K562 (cell line): ENCODE results near the gene RASEF. TPM values are rescaled to one million over a fixed set of nuclear protein-coding genes. Genes with fewer than 3 reads are reported as not detected.

Experiments used
- ATAC-seq: fragments of 200-7000 bp; cut with Tn5 transposase; 3 replicates; pipeline ENCODE4 v1.9.1; 2020; ENCODE audit warnings: moderate library complexity
- BruUV-seq: library from RNA; stranded (reverse); fragments of 400-500 nt; replicated peaks from 2 replicates; lab custom pipeline; 2021; lab: Mats Ljungman, UMichigan
- CTCF ChIA-PET: fragments of 300-600 bp; formaldehyde crosslinking; extraction: SDS; loops from one replicate; lab custom pipeline; 2021; ENCODE audit warnings: low intra/inter-chr PET ratio; lab: Yijun Ruan, JAX
- POLR2A ChIA-PET: fragments of 300-600, 350-650 bp; sonication (Branson Sonifier 250); formaldehyde crosslinking; extraction: SDS; loops from one replicate; lab custom pipeline; 2021; ENCODE audit warnings: antibody characterized with exemption, inconsistent platforms; lab: Yijun Ruan, JAX
- DNase-seq, 4 experiments: peaks; one replicate each; pipeline versions ENCODE4 v3.0.0 to v3.0.0-alpha.2; 2011 to 2018; ENCODE audit warnings: low spot score in 3 of 4, mixed read lengths in 3 of 4; ENCODE audit errors: extremely low read depth in 1 of 4
- FAIRE-seq: peaks from 2 replicates; lab custom pipeline; 2011; peaks lifted over from hg19 to GRCh38; lab: Jason Lieb, UNC
- H2AFZ ChIP-seq: 2 replicates; pipeline ENCODE4 v1.6.0; 2011; ENCODE audit warnings: low read depth, low read length, control low read depth, inconsistent platforms
- H3K27ac ChIP-seq: fragments of 200-600 bp; 3 replicates; pipeline ENCODE4 v1.8.0; 2011; ENCODE audit warnings: low read depth, mild to moderate bottlenecking, control low read depth, inconsistent platforms, low read length, moderate library complexity, mixed read lengths; ENCODE audit errors: extremely low read depth
- H3K27me3 ChIP-seq, 2 experiments: fragments of 300-600 bp in 1 of 2; 2 replicates in 1 of 2; 3 replicates in 1 of 2; pipeline versions ENCODE4 v1.6.0 to v1.8.0; 2011; ENCODE audit warnings: inconsistent platforms in 2 of 2, low read length in 2 of 2, mild to moderate bottlenecking in 1 of 2, mixed read lengths in 1 of 2, moderate library complexity in 1 of 2; ENCODE audit not compliant: control insufficient read depth in 2 of 2, insufficient read depth in 2 of 2
- H3K36me3 ChIP-seq: fragments of 300-600 bp; 3 replicates; pipeline ENCODE4 v1.8.0; 2011; ENCODE audit warnings: mild to moderate bottlenecking, low read length, inconsistent platforms; ENCODE audit not compliant: control insufficient read depth, insufficient read depth
- H3K4me1 ChIP-seq, 2 experiments: fragments of 200-600 bp in 1 of 2; replicated peaks in 1 of 2; 2 replicates in 1 of 2; 3 replicates in 1 of 2; pipeline versions ENCODE4 v1.5.1 to v1.8.0; 2011; ENCODE audit warnings: inconsistent platforms in 2 of 2, low read length in 2 of 2, mild to moderate bottlenecking in 1 of 2, mixed read lengths in 1 of 2, moderate library complexity in 1 of 2; ENCODE audit not compliant: control insufficient read depth in 2 of 2, insufficient read depth in 2 of 2
- H3K4me2 ChIP-seq: 2 replicates; pipeline ENCODE4 v1.6.1; 2011; ENCODE audit warnings: low read length, control low read depth, inconsistent platforms, mixed read lengths; ENCODE audit not compliant: insufficient read depth
- H3K4me3 ChIP-seq: fragments of 200-600 bp; sonication (generic), shearing (Covaris generic); 2 replicates; pipeline ENCODE4 v1.5.1; 2016; ENCODE audit warnings: control low read depth, inconsistent platforms
- H3K79me2 ChIP-seq: fragments of 200-600 bp; 3 replicates; pipeline ENCODE4 v1.8.0; 2011; ENCODE audit warnings: low read length, inconsistent platforms; ENCODE audit not compliant: control insufficient read depth, insufficient read depth
- H3K9ac ChIP-seq, 2 experiments: 2 replicates each; pipeline versions ENCODE4 v1.6.0 to v1.6.1; 2011; ENCODE audit warnings: low read depth in 2 of 2, low read length in 2 of 2, control low read depth in 1 of 2, inconsistent platforms in 1 of 2, mild to moderate bottlenecking in 1 of 2, mixed read lengths in 1 of 2; ENCODE audit not compliant: insufficient read depth in 1 of 2
- H3K9me1 ChIP-seq: one replicate; pipeline ENCODE4 v1.6.0; 2011; ENCODE audit warnings: inconsistent platforms, mild to moderate bottlenecking, low read length, moderate library complexity; ENCODE audit not compliant: control insufficient read depth, insufficient read depth
- H3K9me3 ChIP-seq: replicated peaks from 2 replicates; pipeline ENCODE4 v1.5.1; 2011; ENCODE audit warnings: low read depth, low read length, inconsistent platforms; ENCODE audit not compliant: control insufficient read depth, insufficient read depth
- H4K20me1 ChIP-seq: replicated peaks from 2 replicates; pipeline ENCODE4 v1.6.1; 2011; ENCODE audit warnings: low read length, inconsistent platforms, mixed read lengths; ENCODE audit not compliant: control insufficient read depth, insufficient read depth
- FOXK2 ChIP-seq, 2 experiments: fragments of 450-650 bp; IDR thresholded peaks in 1 of 2; conservative IDR thresholded peaks in 1 of 2; 2 replicates each; pipeline ENCODE4 v1.6.1; 2016; ENCODE audit warnings: low read depth in 2 of 2, mild to moderate bottlenecking in 1 of 2
- MYC ChIP-seq, 2 experiments: fragments of 250-450 bp in 1 of 2; sonication (Bioruptor Pico) in 1 of 2; IDR thresholded peaks; 2 replicates each; pipeline versions ENCODE4 v1.5.1 to v1.6.1; 2012 to 2021; ENCODE audit warnings: low read depth in 2 of 2, borderline replicate concordance in 1 of 2, improper control_type of control experiment in 1 of 2, low read length in 1 of 2, mild to moderate bottlenecking in 1 of 2, moderate library complexity in 1 of 2
- NCOA1 ChIP-seq: fragments of 450-650 bp; IDR thresholded peaks from 2 replicates; pipeline ENCODE4 v1.6.1; 2016; ENCODE audit warnings: low read depth
- NONO ChIP-seq, 2 experiments: fragments of 200-400 bp in 1 of 2; fragments of 450-650 bp in 1 of 2; formaldehyde crosslinking in 1 of 2; IDR thresholded peaks; 2 replicates each; pipeline ENCODE4 v1.6.1; 2017; ENCODE audit warnings: low read depth in 2 of 2, mild to moderate bottlenecking in 2 of 2, moderate library complexity in 2 of 2, low read length in 1 of 2
- WGBS: fragments of 100-300 bp; shearing (Covaris generic); methylation state at CpG from one replicate; pipeline ENCODE4 v1.1.6; 2016; ENCODE audit warnings: low coverage, mixed read lengths; ENCODE audit not compliant: insufficient coverage; ENCODE audit errors: missing lambda C conversion rate; 5-methylcytosine and 5-hydroxymethylcytosine counted together
- in situ Hi-C: fragments of 300-500 bp; cut with MboI; formaldehyde crosslinking; loops from 4 replicates; pipeline ENCODE4 v1.15.0; 2018; ENCODE audit warnings: inconsistent platforms, mixed read lengths
- intact Hi-C: fragments of 100-400 bp; cut with micrococcal nuclease; formaldehyde crosslinking; loops from 2 replicates; pipeline ENCODE4 v1.14.2; 2022
- polyA plus RNA-seq, 8 experiments: library from polyadenylated mRNA; depleted of rRNA in 4 of 8; stranded (reverse) in 5 of 8; unstranded in 3 of 8; fragments of >200 nt; fragmentation: Nextera tagmentation in 2 of 8; fragmentation: Illumina TruSeq in 1 of 8; extraction: Ambion mirVana in 2 of 8; extraction: Trizol in 1 of 8; gene quantifications; 2 replicates each; pipeline versions ENCODE4 v1.2.1 to v1.2.3, GENCODE V29; 2011 to 2014; ENCODE audit warnings: inconsistent platforms in 1 of 8, missing spikeins in 1 of 8
- total RNA-seq, 7 experiments: library from RNA; depleted of rRNA in 6 of 7; stranded (reverse); fragments of >200 nt in 6 of 7; fragmentation: Illumina TruSeq in 2 of 7; extraction: Trizol in 2 of 7; gene quantifications; 2 replicates each; pipeline versions ENCODE4 v1.2.1 to v1.2.3, GENCODE V29; 2011 to 2021; ENCODE audit warnings: low replicate concordance in 1 of 7
- TF ChIP-seq, protein P1 (sequence below): sonication (generic); formaldehyde crosslinking; IDR thresholded peaks from 2 replicates; pipeline ENCODE4 v1.8.0; 2022; ENCODE audit warnings: mild to moderate bottlenecking, missing genetic modification reagents
- TF ChIP-seq, protein P2 (sequence below): fragments of 450-650 bp; IDR thresholded peaks from 2 replicates; pipeline ENCODE4 v1.6.1; 2017; ENCODE audit warnings: antibody characterized with exemption, mild to moderate bottlenecking
- TF ChIP-seq, protein P3 (sequence below): fragments of 250-450 bp; sonication (Bioruptor Pico); IDR thresholded peaks from 2 replicates; pipeline ENCODE4 v1.5.0; 2020; ENCODE audit warnings: mild to moderate bottlenecking, borderline replicate concordance
- TF ChIP-seq, protein P4 (sequence below): sonication (generic); formaldehyde crosslinking; IDR thresholded peaks from 2 replicates; pipeline ENCODE4 v1.9.0; 2022; ENCODE audit warnings: mild to moderate bottlenecking, missing genetic modification reagents

The RASEF gene
- total and polyA plus RNA-seq, 9 of the 15 experiments (the other 6 are each of a cell fraction or from before 2014, with no cell fraction given), result 0.01 to 0.18 (median 0.11) TPM; not detected in 4

DNA sequence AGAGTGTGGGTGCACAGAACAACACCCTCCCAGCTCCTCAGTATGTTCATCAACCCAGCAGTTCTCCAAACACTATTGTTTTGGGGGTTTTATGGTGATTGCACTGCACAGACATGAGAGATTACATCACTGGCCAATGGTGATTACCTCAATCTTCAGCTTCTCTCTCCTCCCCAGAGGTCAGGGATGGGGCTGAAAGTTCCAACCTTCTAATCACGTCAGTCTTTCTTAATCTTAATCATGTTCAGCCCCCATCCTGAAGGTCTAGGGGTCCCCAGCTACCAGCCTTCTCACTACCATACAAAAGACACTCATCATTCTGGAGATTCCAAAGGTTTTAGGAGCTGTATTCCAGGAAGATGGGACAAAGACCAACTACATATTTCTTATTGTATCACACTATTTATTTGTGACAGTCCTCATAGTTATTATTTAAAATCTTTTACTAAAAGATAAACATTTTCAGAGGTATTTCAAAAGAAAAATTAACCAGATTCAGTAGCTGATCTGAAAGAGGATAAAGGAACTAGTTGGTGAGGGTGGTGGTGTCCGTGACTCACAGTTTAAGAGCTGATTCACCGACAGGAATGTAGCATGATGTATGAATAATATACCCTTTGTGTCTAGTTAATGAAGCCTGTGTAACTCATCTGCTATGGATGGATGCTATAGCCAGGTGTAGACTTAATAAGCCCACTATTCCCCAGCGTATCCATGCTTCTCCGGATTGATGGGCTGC, 35.6 kb downstream of the RASEF start:
- Histone ChIP-seq H3K4me1 (no peaks in the 10 kb centered on the region), H4K20me1 (no peaks in the 10 kb centered on the region), H3K4me2 (no peak overlapping the region), H3K4me3 (no peak overlapping the region), H3K9me3 (no peaks in the 10 kb centered on the region), H3K9me1 (no peaks in the 10 kb centered on the region), H3K27ac (no peak overlapping the region), H3K36me3 (no peaks in the 10 kb centered on the region), H3K9ac (no peak overlapping the region), H3K79me2 (no peaks in the 10 kb centered on the region), H3K27me3 (no peaks in the 10 kb centered on the region), H2AFZ (no peak overlapping the region)
- FAIRE-seq, result no peak
- WGBS, result 0% methylated on average over 5 of the region's 5 CpGs
- ChIA-PET POLR2A (no interaction called here), CTCF (no interaction called here)
- in situ Hi-C loops, result no loop called here
- no peak for DNase-seq
- intact Hi-C loops, result no loop called here
- BruUV-seq, result no TSS peak
- no peak for ATAC-seq
- no peak for TF ChIP-seq NONO (IDR thresholded peaks at IDR 0.05; ENCODE audit: low read depth in 2 of 2, low read length in 1 of 2)
- TF ChIP-seq, protein P1, sequence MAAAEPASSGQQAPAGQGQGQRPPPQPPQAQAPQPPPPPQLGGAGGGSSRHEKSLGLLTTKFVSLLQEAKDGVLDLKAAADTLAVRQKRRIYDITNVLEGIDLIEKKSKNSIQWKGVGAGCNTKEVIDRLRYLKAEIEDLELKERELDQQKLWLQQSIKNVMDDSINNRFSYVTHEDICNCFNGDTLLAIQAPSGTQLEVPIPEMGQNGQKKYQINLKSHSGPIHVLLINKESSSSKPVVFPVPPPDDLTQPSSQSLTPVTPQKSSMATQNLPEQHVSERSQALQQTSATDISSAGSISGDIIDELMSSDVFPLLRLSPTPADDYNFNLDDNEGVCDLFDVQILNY (CRISPR knock-in tag), result no peak
- TF ChIP-seq, protein P2, sequence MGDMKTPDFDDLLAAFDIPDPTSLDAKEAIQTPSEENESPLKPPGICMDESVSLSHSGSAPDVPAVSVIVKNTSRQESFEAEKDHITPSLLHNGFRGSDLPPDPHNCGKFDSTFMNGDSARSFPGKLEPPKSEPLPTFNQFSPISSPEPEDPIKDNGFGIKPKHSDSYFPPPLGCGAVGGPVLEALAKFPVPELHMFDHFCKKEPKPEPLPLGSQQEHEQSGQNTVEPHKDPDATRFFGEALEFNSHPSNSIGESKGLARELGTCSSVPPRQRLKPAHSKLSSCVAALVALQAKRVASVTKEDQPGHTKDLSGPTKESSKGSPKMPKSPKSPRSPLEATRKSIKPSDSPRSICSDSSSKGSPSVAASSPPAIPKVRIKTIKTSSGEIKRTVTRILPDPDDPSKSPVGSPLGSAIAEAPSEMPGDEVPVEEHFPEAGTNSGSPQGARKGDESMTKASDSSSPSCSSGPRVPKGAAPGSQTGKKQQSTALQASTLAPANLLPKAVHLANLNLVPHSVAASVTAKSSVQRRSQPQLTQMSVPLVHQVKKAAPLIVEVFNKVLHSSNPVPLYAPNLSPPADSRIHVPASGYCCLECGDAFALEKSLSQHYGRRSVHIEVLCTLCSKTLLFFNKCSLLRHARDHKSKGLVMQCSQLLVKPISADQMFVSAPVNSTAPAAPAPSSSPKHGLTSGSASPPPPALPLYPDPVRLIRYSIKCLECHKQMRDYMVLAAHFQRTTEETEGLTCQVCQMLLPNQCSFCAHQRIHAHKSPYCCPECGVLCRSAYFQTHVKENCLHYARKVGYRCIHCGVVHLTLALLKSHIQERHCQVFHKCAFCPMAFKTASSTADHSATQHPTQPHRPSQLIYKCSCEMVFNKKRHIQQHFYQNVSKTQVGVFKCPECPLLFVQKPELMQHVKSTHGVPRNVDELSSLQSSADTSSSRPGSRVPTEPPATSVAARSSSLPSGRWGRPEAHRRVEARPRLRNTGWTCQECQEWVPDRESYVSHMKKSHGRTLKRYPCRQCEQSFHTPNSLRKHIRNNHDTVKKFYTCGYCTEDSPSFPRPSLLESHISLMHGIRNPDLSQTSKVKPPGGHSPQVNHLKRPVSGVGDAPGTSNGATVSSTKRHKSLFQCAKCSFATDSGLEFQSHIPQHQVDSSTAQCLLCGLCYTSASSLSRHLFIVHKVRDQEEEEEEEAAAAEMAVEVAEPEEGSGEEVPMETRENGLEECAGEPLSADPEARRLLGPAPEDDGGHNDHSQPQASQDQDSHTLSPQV, result no peak
- TF ChIP-seq MYC (IDR thresholded peaks at IDR 0.05; ENCODE audit: low read depth, low read length), result no peak
- no peak for TF ChIP-seq MYC (CRISPR knock-in tag; IDR thresholded peaks at IDR 0.05; ENCODE audit: borderline replicate concordance, low read depth)
- no peak for TF ChIP-seq FOXK2 (conservative IDR thresholded peaks at IDR 0.05 in 1 of 2, IDR thresholded peaks at IDR 0.05 in 1 of 2; ENCODE audit: low read depth in 2 of 2)
- TF ChIP-seq, protein P3, sequence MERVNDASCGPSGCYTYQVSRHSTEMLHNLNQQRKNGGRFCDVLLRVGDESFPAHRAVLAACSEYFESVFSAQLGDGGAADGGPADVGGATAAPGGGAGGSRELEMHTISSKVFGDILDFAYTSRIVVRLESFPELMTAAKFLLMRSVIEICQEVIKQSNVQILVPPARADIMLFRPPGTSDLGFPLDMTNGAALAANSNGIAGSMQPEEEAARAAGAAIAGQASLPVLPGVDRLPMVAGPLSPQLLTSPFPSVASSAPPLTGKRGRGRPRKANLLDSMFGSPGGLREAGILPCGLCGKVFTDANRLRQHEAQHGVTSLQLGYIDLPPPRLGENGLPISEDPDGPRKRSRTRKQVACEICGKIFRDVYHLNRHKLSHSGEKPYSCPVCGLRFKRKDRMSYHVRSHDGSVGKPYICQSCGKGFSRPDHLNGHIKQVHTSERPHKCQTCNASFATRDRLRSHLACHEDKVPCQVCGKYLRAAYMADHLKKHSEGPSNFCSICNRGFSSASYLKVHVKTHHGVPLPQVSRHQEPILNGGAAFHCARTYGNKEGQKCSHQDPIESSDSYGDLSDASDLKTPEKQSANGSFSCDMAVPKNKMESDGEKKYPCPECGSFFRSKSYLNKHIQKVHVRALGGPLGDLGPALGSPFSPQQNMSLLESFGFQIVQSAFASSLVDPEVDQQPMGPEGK (CRISPR knock-in tag), result no peak
- TF ChIP-seq, protein P4, sequence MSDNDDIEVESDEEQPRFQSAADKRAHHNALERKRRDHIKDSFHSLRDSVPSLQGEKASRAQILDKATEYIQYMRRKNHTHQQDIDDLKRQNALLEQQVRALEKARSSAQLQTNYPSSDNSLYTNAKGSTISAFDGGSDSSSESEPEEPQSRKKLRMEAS (CRISPR knock-in tag), result no peak
- no peak for TF ChIP-seq NCOA1
